Psoas muscle (tissue), 8 donors: ENCODE data around the gene DNAI7. TPM values are rescaled to one million over a fixed set of nuclear protein-coding genes. Genes with fewer than 3 reads are reported as not detected.
A peak's percentile ranks its signal among the peaks of the same experiment; 100 is the strongest.

Experiments used
- ATAC-seq, 4 donors: fragments of 200-7000 bp; cut with Tn5 transposase; one replicate each; pipeline ENCODE4 v1.9.1; 2020; ENCODE audit warnings: moderate library complexity in 3 of 4, mild to moderate bottlenecking in 2 of 4
- DNase-seq, 2 donors: peaks; one replicate each; pipeline ENCODE4 v3.0.0-alpha.2; 2020
- H3K27ac ChIP-seq: fragments of 200-600 bp; one replicate; pipeline ENCODE4 v1.8.0; 2022
- H3K27me3 ChIP-seq, 3 donors: fragments of 200-600 bp in 1 of 3; one replicate each; pipeline versions ENCODE4 v1.6.1 to v1.8.0; 2013 to 2022; ENCODE audit warnings: low read length in 2 of 3, mild to moderate bottlenecking in 2 of 3, moderate library complexity in 1 of 3; ENCODE audit not compliant: insufficient read depth in 3 of 3
- H3K36me3 ChIP-seq, 2 donors: fragments of 200-600 bp in 1 of 2; one replicate each; pipeline versions ENCODE4 v1.6.1 to v1.8.0; 2013 to 2022; ENCODE audit warnings: low read depth in 1 of 2, mild to moderate bottlenecking in 1 of 2, moderate library complexity in 1 of 2; ENCODE audit not compliant: insufficient read depth in 1 of 2
- H3K4me1 ChIP-seq: fragments of 200-600 bp; one replicate; pipeline ENCODE4 v1.8.0; 2022
- H3K4me3 ChIP-seq: fragments of 200-600 bp; one replicate; pipeline ENCODE4 v1.8.0; 2022; ENCODE audit warnings: mild to moderate bottlenecking
- H3K9me3 ChIP-seq: fragments of 200-600 bp; one replicate; pipeline ENCODE4 v1.8.0; 2022
- WGBS, 3 donors: extraction: QIAGEN DNeasy Blood & Tissue Kit; methylation state at CpG; one replicate each; pipeline versions ENCODE4 v1.1.6 to v1.1.7; 2013; 5-methylcytosine and 5-hydroxymethylcytosine counted together
- intact Hi-C, 2 donors: fragments of 100-400 bp; cut with DNase I; formaldehyde crosslinking; loops; one replicate each; pipeline versions ENCODE4 v1.11.0 to v1.14.2; 2022
- polyA plus RNA-seq, 3 donors: library from polyadenylated mRNA; stranded (reverse); fragments of 200-250 nt; gene quantifications; one replicate each; pipeline ENCODE4 v1.2.3, GENCODE V29; 2013
- total RNA-seq, 4 donors: library from RNA; stranded (reverse); fragmentation: NEBNext Ultra II Directional in 2 of 4; extraction: Animal tissue kit (Norgen Biotek cat#: 25700) in 2 of 4; gene quantifications; one replicate each; pipeline versions ENCODE4 v1.2.1 to v1.2.4, GENCODE V29; 2021 to 2023
- TF ChIP-seq, protein P1 (sequence below): fragments of 200-600 bp; IDR thresholded peaks from one replicate; pipeline ENCODE4 v1.8.0; 2022; ENCODE audit warnings: antibody characterized with exemption
- donor health status: healthy with polysubstance abuse.
- donor health status: DM: no; HTN: no; CAD: no; lungs with moderate emphysema.
- donor health status: Bipolar disorder and iron deficiency.
- donor health status: healthy.
- donor health status: DM: yes; HTN: yes; CAD: no.
- donor health status: DM: no; HTN: no; CAD: no.
- donor health status: DM: no; HTN: no; CAD: no.
- donor health status: DM: yes; HTN: yes; CAD: no.

DNAI7 gene
- total and polyA plus RNA-seq, 7 donors, result 0.06 to 0.74 (median 0.26) TPM; not detected in 2

GRCh38 chr12:25236626-25237025 is 41.7 kb upstream of the DNAI7 start:
- TF ChIP-seq, protein P1, sequence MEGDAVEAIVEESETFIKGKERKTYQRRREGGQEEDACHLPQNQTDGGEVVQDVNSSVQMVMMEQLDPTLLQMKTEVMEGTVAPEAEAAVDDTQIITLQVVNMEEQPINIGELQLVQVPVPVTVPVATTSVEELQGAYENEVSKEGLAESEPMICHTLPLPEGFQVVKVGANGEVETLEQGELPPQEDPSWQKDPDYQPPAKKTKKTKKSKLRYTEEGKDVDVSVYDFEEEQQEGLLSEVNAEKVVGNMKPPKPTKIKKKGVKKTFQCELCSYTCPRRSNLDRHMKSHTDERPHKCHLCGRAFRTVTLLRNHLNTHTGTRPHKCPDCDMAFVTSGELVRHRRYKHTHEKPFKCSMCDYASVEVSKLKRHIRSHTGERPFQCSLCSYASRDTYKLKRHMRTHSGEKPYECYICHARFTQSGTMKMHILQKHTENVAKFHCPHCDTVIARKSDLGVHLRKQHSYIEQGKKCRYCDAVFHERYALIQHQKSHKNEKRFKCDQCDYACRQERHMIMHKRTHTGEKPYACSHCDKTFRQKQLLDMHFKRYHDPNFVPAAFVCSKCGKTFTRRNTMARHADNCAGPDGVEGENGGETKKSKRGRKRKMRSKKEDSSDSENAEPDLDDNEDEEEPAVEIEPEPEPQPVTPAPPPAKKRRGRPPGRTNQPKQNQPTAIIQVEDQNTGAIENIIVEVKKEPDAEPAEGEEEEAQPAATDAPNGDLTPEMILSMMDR, result no peak
- Histone ChIP-seq H3K9me3 (no peaks in the 10 kb centered on the region), H3K4me3 (no peak overlapping the region), H3K27ac (no peak overlapping the region), H3K36me3 (peaks cover 0 to 4% of the 10 kb centered on the region in 2 donors), H3K27me3 (no peaks in the 10 kb centered on the region), H3K4me1 (peaks cover 8% of the 10 kb centered on the region)
- DNase-seq (no peak), ATAC-seq (no peak)
- WGBS, 3 donors, result 91 to 94% (median 92%) methylated on average over 4 of the region's 4 CpGs
- intact Hi-C loops, result no loop called here

DNA sequence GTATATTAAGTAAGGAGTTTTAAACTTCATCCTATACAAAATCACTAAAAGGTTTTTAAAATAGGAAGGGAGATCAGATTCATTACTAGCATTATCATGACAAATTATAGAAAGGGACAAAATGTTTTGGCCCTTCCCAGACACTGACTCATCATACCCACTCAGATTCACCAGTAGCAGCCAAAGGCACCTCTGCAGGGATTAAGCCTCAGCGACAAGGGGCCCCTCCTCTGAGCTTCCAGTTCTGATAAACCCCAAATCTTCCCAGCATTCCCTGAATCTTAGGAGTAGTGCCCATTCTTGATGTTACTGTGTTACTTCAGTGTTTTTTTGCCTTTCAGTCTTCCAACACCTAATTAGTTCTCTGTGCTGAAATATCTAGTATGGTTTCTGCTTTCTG is 41.2 kb upstream of the DNAI7 start:
- Histone ChIP-seq H3K27ac (no peak overlapping the region), H3K27me3 (no peaks in the 10 kb centered on the region), H3K36me3 (peaks cover 0 to 4% of the 10 kb centered on the region in 2 donors), H3K4me3 (no peak overlapping the region), H3K4me1 (peaks cover 8% of the 10 kb centered on the region), H3K9me3 (no peaks in the 10 kb centered on the region)
- 23 to 46% (median 28%) methylated on average over 1 of the region's 1 CpG for WGBS, 3 donors
- DNase-seq, result no peak
- ATAC-seq, result peak in 3 of 4 donors; percentile 75 to 91 (median 83)
- TF ChIP-seq, protein P1, result no peak
- intact Hi-C loops, result no loop called here

DNA sequence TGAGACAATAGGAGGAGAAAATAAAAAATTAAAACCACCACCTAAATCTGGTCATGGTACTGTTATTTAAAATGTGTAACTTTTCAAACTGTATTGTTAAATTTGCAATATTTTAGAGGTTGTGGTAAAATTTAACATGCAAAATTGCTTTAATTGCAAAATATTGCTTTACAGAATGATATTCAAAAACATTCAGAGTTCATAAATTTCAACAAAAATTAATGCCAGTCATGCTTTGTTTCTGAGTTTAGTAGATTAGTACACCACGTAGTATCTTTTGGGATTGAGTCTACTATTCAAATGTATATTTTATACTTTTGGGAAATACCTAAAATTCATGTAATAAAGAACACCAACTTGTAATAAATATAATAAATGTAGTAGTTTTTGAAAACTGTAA is 18.4 kb upstream of the DNAI7 start:
- no peak overlapping the region for H3K4me3 ChIP-seq
- WGBS, 3 donors, result 94 to 98% (median 95%) methylated on average over 1 of the region's 1 CpG

GRCh38 chr12:25208554-25208953 is 13.6 kb upstream of the DNAI7 start:
- DNase-seq (no peak), ATAC-seq (no peak)
- peaks cover 4 to 66% of the 10 kb centered on the region in 2 donors for H3K36me3 ChIP-seq
- no peak overlapping the region for H3K4me3 ChIP-seq
- 58 to 79% (median 70%) methylated on average over 1 of the region's 1 CpG for WGBS, 3 donors
- intact Hi-C loops, result no loop called here
- H3K27me3 ChIP-seq, result no peaks in the 10 kb centered on the region
- TF ChIP-seq, protein P1, result no peak
- H3K9me3 ChIP-seq, result no peaks in the 10 kb centered on the region
- no peak overlapping the region for H3K27ac ChIP-seq
- H3K4me1 ChIP-seq, result no peaks in the 10 kb centered on the region

More for the DNA sequence above, 18.4 kb upstream of the DNAI7 start:
- intact Hi-C loops, result loop anchor here in 1 of 2 donors (5.0 to 10.0 kb wide), 2 partner anchors 34 to 1491 kb away; no protein-coding TSS in a partner anchor
- Histone ChIP-seq H3K4me1 (no peaks in the 10 kb centered on the region), H3K36me3 (peaks cover 0 to 18% of the 10 kb centered on the region in 2 donors), H3K27ac (no peak overlapping the region), H3K27me3 (no peaks in the 10 kb centered on the region), H3K9me3 (no peaks in the 10 kb centered on the region)
- TF ChIP-seq, protein P1, result no peak
- no peak for DNase-seq
- no peak for ATAC-seq

- TF ChIP-seq, protein P1, result no peak
- no peaks in the 10 kb centered on the region for H3K4me1 ChIP-seq
- peaks cover 4 to 67% of the 10 kb centered on the region in 2 donors for H3K36me3 ChIP-seq
- no peak overlapping the region for H3K27ac ChIP-seq
- WGBS, 3 donors, result 83 to 93% (median 88%) methylated on average over 1 of the region's 1 CpG
- ATAC-seq (no peak), DNase-seq (no peak)
- no peaks in the 10 kb centered on the region for H3K27me3 ChIP-seq
- no peaks in the 10 kb centered on the region for H3K9me3 ChIP-seq
- intact Hi-C loops, result no loop called here
- no peak overlapping the region for H3K4me3 ChIP-seq
These were observed 12.9 kb upstream of the DNAI7 start for GRCh38 chr12:25207846-25208245.
